HEK293 (cell line): ENCODE results near the gene STARD5.

ENCODE experiments used
- CTCF ChIA-PET: fragments of 350-600 bp; formaldehyde crosslinking; extraction: SDS; loops from one replicate; lab custom pipeline; 2021; ENCODE audit warnings: antibody characterized with exemption; lab: Yijun Ruan, JAX
- POLR2A ChIA-PET: fragments of 300-600 bp; formaldehyde crosslinking; extraction: SDS; loops from one replicate; lab custom pipeline; 2020; ENCODE audit warnings: antibody characterized with exemption, inconsistent platforms; lab: Yijun Ruan, JAX
- H3K27ac ChIP-seq: fragments of 200-500 bp; sonication (Bioruptor generic); 2 replicates; pipeline ENCODE4 v1.5.1; 2014; ENCODE audit warnings: low read depth, low read length, control low read depth, inconsistent platforms; ENCODE audit errors: extremely low read depth
- H3K36me3 ChIP-seq, 2 experiments: fragments of 200-500 bp in 1 of 2; sonication (Bioruptor generic) in 1 of 2; 1 replicate in 1 of 2; 2 replicates in 1 of 2; pipeline ENCODE4 v1.5.1; 2014 to 2017; ENCODE audit warnings: inconsistent platforms in 2 of 2, low read length in 2 of 2; ENCODE audit not compliant: control insufficient read depth in 2 of 2, insufficient read depth in 1 of 2
- H3K4me1 ChIP-seq: fragments of 200-500 bp; sonication (Bioruptor generic); 2 replicates; pipeline ENCODE4 v1.5.1; 2014; ENCODE audit warnings: mild to moderate bottlenecking, low read length, inconsistent platforms; ENCODE audit not compliant: control insufficient read depth, insufficient read depth
- H3K4me3 ChIP-seq: 2 replicates; pipeline ENCODE4 v1.5.1; 2011; ENCODE audit warnings: low read depth, mild to moderate bottlenecking, control low read depth, low read length, moderate library complexity
- H3K9me3 ChIP-seq: fragments of 200-500 bp; sonication (Bioruptor generic); 2 replicates; pipeline ENCODE4 v1.5.1; 2014; ENCODE audit warnings: low read depth, low read length, inconsistent platforms; ENCODE audit not compliant: control insufficient read depth, insufficient read depth
- PRDM10 ChIP-seq: fragments of 450-650 bp; formaldehyde crosslinking; IDR thresholded peaks from 2 replicates; pipeline ENCODE4 v1.5.1; 2016; ENCODE audit warnings: missing biosample characterization, missing genetic modification characterization
- PRDM4 ChIP-seq: fragments of 450-650 bp; formaldehyde crosslinking; IDR thresholded peaks from 2 replicates; pipeline ENCODE4 v1.5.1; 2017; ENCODE audit warnings: missing biosample characterization, missing genetic modification characterization
- SCRT2 ChIP-seq: fragments of 450-650 bp; formaldehyde crosslinking; IDR thresholded peaks from 2 replicates; pipeline ENCODE4 v1.5.1; 2016; ENCODE audit warnings: missing biosample characterization, missing genetic modification characterization
- ZEB2 ChIP-seq: fragments of 450-650 bp; formaldehyde crosslinking; IDR thresholded peaks from 2 replicates; pipeline ENCODE4 v1.5.1; 2016; ENCODE audit warnings: missing biosample characterization, missing genetic modification characterization
- ZIC2 ChIP-seq: fragments of 450-650 bp; formaldehyde crosslinking; IDR thresholded peaks from 2 replicates; pipeline ENCODE4 v1.5.1; 2016; ENCODE audit warnings: missing biosample characterization, missing genetic modification characterization
- ZNF18 ChIP-seq: fragments of 450-650 bp; formaldehyde crosslinking; IDR thresholded peaks from 2 replicates; pipeline ENCODE4 v1.5.1; 2016; ENCODE audit warnings: missing biosample characterization, missing genetic modification characterization
- ZNF292 ChIP-seq: fragments of 450-650 bp; formaldehyde crosslinking; IDR thresholded peaks from 2 replicates; pipeline ENCODE4 v1.5.1; 2016; ENCODE audit warnings: low read depth, missing biosample characterization, missing genetic modification characterization, borderline replicate concordance
- ZNF350 ChIP-seq: fragments of 450-650 bp; formaldehyde crosslinking; IDR thresholded peaks from 2 replicates; pipeline ENCODE4 v1.5.0; 2017; ENCODE audit warnings: missing biosample characterization, mild to moderate bottlenecking, missing genetic modification characterization
- ZNF416 ChIP-seq: fragments of 450-650 bp; formaldehyde crosslinking; IDR thresholded peaks from 2 replicates; pipeline ENCODE4 v1.5.1; 2016; ENCODE audit warnings: missing biosample characterization, missing genetic modification characterization
- ZNF423 ChIP-seq: fragments of 450-650 bp; formaldehyde crosslinking; IDR thresholded peaks from 2 replicates; pipeline ENCODE4 v1.5.1; 2016; ENCODE audit warnings: missing biosample characterization, missing genetic modification characterization
- ZNF555 ChIP-seq: fragments of 450-650 bp; formaldehyde crosslinking; conservative IDR thresholded peaks from 2 replicates; pipeline ENCODE4 v1.5.1; 2017; ENCODE audit warnings: missing biosample characterization, mild to moderate bottlenecking, missing genetic modification characterization, inconsistent platforms
- ZNF580 ChIP-seq: fragments of 450-650 bp; formaldehyde crosslinking; IDR thresholded peaks from 2 replicates; pipeline ENCODE4 v1.5.1; 2016; ENCODE audit warnings: missing biosample characterization, missing genetic modification characterization
- ZNF747 ChIP-seq: fragments of 450-650 bp; formaldehyde crosslinking; IDR thresholded peaks from 2 replicates; pipeline ENCODE4 v1.5.1; 2016; ENCODE audit warnings: missing biosample characterization, missing genetic modification characterization
- ZXDB ChIP-seq: fragments of 450-650 bp; formaldehyde crosslinking; IDR thresholded peaks from 2 replicates; pipeline ENCODE4 v1.5.1; 2016; ENCODE audit warnings: missing biosample characterization, missing genetic modification characterization

STARD5 gene

GRCh38 chr15:81281456-81281735 lies 42.5 kb downstream of the STARD5 start:
- no peaks in the 10 kb centered on the region for H3K36me3 ChIP-seq
- H3K4me3 ChIP-seq, result no peak overlapping the region
- ChIA-PET CTCF (interaction anchor here (0.7 to 4.3 kb wide), 3 partner anchors 15 to 129 kb away, joined by 3 to 44 read pairs (median 28); no protein-coding TSS in a partner anchor), POLR2A (no interaction called here)
- no peaks in the 10 kb centered on the region; the same call in 1 of the 2 replicates for H3K9me3 ChIP-seq
- 0 out of 2 replicates have a peak, but pooled peaks cover 2% of the 10 kb centered on the region for H3K4me1 ChIP-seq
- TF ChIP-seq ZNF18, result no peak
- no peak for TF ChIP-seq ZNF555
- no peak for TF ChIP-seq PRDM4 (tag by site-specific recombination)
- TF ChIP-seq ZNF416 (tag by site-specific recombination), result no peak
- no peak for TF ChIP-seq ZNF292 (tag by site-specific recombination)
- TF ChIP-seq ZNF423 (tag by site-specific recombination), result no peak
- no peak for TF ChIP-seq ZNF747 (tag by site-specific recombination)
- TF ChIP-seq PRDM10 (tag by site-specific recombination), result no peak
- no peak for TF ChIP-seq ZEB2 (tag by site-specific recombination)
- no peak for TF ChIP-seq ZNF350 (tag by site-specific recombination)
- no peak for TF ChIP-seq ZXDB (tag by site-specific recombination)
- no peak for TF ChIP-seq ZNF580 (tag by site-specific recombination)
- no peak overlapping the region for H3K27ac ChIP-seq

GRCh38 chr15:81280696-81281455 lies 43.1 kb downstream of the STARD5 start:
- TF ChIP-seq SCRT2 (peak; percentile 41), ZIC2 (tag by site-specific recombination) (0 out of 2 replicates have a peak, but pooled peaks have one; percentile 6), ZNF416 (tag by site-specific recombination) (no peak)
- Histone ChIP-seq H3K9me3 (no peaks in the 10 kb centered on the region; the same call in 1 of the 2 replicates), H3K36me3 (no peaks in the 10 kb centered on the region), H3K27ac (no peak overlapping the region), H3K4me3 (no peak overlapping the region), H3K4me1 (0 out of 2 replicates have a peak, but pooled peaks cover 2% of the 10 kb centered on the region)
- ChIA-PET POLR2A (interaction anchor here (0.9 kb wide), 1 partner anchor 43 kb away, joined by 3 read pairs; the partner anchor contains the start of gene STARD5), CTCF (interaction anchor here (0.5 to 4.3 kb wide), 5 partner anchors 14 to 130 kb away, joined by 3 to 44 read pairs (median 4); no protein-coding TSS in a partner anchor)
